Measurements from ENCODE around the gene ATP5F1A.
A peak's percentile ranks its signal among the peaks of the same experiment; 100 is the strongest.

The ATP5F1A gene

DNA sequence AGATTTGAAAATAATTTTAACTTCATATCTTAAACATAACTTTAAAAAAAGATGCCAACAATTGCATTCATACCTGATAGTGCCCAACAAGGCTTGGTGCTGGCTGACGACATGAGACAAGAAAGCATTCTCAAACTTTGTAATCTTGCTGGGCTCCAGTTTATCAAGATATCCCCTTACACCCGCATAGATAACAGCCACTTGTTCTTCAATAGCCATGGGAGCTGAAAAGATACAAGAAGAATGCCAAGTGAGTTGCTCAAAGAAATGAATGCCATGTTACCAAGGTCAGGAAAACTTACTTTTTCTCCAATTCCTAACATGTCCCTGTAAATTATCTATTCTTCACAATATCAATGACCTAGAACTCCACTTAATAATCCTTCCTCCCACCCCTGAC lies 13.7 kb downstream of the ATP5F1A start:
- H3K79me2 ChIP-seq (ENCODE audit: low read length), result peaks cover 1% of the 10 kb centered on the region
- no peak overlapping the region for H3K27ac ChIP-seq (ENCODE audit: low read length)
- H3K4me1 ChIP-seq (ENCODE audit: low read length), result no peaks in the 10 kb centered on the region
- 0 out of 2 replicates have a peak, but pooled peaks cover 3% of the 10 kb centered on the region for H4K20me1 ChIP-seq (ENCODE audit: insufficient read depth, low read length)
- no peaks in the 10 kb centered on the region for H3K27me3 ChIP-seq (ENCODE audit: low read depth, low read length)
- H2AFZ ChIP-seq (ENCODE audit: low read depth, low read length), result no peak overlapping the region
- TF ChIP-seq, protein P1, sequence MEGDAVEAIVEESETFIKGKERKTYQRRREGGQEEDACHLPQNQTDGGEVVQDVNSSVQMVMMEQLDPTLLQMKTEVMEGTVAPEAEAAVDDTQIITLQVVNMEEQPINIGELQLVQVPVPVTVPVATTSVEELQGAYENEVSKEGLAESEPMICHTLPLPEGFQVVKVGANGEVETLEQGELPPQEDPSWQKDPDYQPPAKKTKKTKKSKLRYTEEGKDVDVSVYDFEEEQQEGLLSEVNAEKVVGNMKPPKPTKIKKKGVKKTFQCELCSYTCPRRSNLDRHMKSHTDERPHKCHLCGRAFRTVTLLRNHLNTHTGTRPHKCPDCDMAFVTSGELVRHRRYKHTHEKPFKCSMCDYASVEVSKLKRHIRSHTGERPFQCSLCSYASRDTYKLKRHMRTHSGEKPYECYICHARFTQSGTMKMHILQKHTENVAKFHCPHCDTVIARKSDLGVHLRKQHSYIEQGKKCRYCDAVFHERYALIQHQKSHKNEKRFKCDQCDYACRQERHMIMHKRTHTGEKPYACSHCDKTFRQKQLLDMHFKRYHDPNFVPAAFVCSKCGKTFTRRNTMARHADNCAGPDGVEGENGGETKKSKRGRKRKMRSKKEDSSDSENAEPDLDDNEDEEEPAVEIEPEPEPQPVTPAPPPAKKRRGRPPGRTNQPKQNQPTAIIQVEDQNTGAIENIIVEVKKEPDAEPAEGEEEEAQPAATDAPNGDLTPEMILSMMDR (IDR thresholded peaks at IDR 0.05; ENCODE audit: low read depth, low read length), result no peak
- no peak for TF ChIP-seq EZH2phosphoT487 (IDR thresholded peaks at IDR 0.05; ENCODE audit: low read depth)
- H3K36me3 ChIP-seq (replicated peaks; ENCODE audit: low read depth, low read length), result peaks cover 78% of the 10 kb centered on the region
- H3K4me3 ChIP-seq (ENCODE audit: low read length), result no peak overlapping the region
- H3K9ac ChIP-seq (ENCODE audit: low read length), result no peak overlapping the region
- H3K4me2 ChIP-seq (ENCODE audit: low read length), result no peak overlapping the region
- H3K9me3 ChIP-seq (ENCODE audit: insufficient read depth, low read length), result no peaks in the 10 kb centered on the region

DNA sequence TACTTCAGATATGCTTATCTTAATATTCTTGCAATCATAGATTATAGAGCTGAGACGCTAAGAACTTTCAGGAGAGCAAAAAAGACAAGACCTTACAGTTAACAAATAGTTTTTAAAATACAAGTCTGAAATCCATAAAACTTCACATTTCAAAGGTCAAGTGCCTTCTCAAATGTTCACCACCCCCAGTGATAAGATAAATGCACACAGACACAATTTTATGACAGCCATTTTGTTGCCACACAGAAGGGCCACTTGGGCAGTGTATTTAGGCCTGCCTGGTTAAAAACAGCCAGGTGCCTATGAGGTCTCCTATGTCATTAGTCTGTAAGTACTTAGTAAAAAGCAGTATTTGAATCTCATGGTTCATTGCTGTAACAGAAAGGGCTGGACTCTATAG lies 17.9 kb downstream of the ATP5F1A start:
- Histone ChIP-seq H3K9ac (ENCODE audit: low read length) (no peak overlapping the region), H2AFZ (ENCODE audit: low read depth, low read length) (no peak overlapping the region), H3K9me3 (ENCODE audit: insufficient read depth, low read length) (no peaks in the 10 kb centered on the region), H3K27me3 (ENCODE audit: low read depth, low read length) (no peaks in the 10 kb centered on the region), H3K4me1 (ENCODE audit: low read length) (no peaks in the 10 kb centered on the region), H3K4me3 (ENCODE audit: low read length) (no peak overlapping the region), H3K79me2 (ENCODE audit: low read length) (no peaks in the 10 kb centered on the region), H4K20me1 (ENCODE audit: insufficient read depth, low read length) (0 out of 2 replicates have a peak, but pooled peaks cover 3% of the 10 kb centered on the region), H3K36me3 (replicated peaks; ENCODE audit: low read depth, low read length) (peaks cover 71% of the 10 kb centered on the region), H3K4me2 (ENCODE audit: low read length) (no peak overlapping the region), H3K27ac (ENCODE audit: low read length) (no peak overlapping the region)
- TF ChIP-seq, protein P1 (IDR thresholded peaks at IDR 0.05; ENCODE audit: low read depth, low read length), result no peak
- TF ChIP-seq EZH2phosphoT487 (IDR thresholded peaks at IDR 0.05; ENCODE audit: low read depth), result no peak

DNA sequence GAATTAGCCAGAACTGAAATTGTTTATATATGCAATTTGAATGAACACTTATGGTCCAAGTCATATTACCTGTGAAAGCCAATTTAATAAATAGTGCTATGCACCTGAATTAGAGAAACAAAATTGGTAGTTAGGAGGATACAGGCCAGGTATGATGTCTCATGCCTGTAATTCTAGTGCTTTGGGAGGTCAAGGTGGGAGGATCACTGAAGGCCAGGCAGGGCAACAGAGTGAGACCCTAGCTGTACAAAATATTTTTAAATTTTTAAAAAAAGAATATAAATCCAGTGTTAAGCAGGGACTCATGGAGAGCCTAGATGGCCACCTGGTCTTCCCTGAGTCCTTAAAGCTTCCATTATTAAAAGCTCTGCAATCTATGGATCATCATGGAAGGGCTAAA lies 18.8 kb downstream of the ATP5F1A start:
- 0 out of 2 replicates have a peak, but pooled peaks cover 3% of the 10 kb centered on the region for H4K20me1 ChIP-seq (ENCODE audit: insufficient read depth, low read length)
- peaks cover 63% of the 10 kb centered on the region for H3K36me3 ChIP-seq (replicated peaks; ENCODE audit: low read depth, low read length)

DNA sequence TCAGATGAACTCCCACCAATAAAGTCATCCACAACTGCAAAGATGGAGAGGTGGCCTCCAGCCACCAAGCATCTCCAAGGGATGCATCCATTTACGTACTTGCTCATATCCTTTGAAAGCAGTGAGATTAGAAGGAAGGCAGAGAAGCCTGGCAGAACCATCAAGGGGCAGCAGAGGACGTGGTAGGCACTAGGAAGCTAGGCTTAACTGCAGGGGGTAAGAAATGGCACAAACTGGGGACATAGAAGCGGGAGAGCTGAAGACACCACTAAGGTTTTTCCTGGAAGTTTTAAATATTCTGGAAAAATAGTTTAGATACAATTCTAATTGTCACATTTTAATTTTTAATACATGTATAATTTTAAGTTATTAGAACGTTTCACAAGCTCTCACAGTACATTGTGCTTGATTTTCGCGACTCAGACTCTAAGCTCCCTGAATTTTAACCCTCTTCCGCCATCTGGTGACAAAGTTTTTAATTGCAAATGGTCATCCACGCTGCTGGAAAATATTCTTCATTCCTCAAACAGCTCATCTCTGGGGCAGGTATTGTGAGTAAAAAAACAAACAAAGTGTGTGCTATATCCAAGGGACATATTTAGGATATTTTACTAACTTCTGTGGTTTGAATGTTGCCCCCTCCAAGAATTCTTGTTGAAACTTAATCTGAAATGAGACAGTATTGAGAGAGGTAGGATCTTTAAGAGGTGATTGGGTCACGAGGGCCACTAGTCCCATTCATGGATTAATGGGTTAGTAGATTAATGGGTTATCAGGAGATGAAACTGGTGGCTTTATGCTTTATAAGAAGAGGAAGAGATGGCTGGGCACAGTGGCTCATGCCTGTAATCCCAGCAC lies 24.4 kb downstream of the ATP5F1A start:
- H3K36me3 ChIP-seq (replicated peaks; ENCODE audit: low read depth, low read length), result peaks cover 17% of the 10 kb centered on the region
- peaks cover 10% of the 10 kb centered on the region for H4K20me1 ChIP-seq (ENCODE audit: insufficient read depth, low read length)

More for the DNA sequence above, 18.8 kb downstream of the ATP5F1A start:
- TF ChIP-seq, protein P1 (IDR thresholded peaks at IDR 0.05; ENCODE audit: low read depth, low read length), result no peak
- TF ChIP-seq EZH2phosphoT487 (IDR thresholded peaks at IDR 0.05; ENCODE audit: low read depth), result no peak
- H3K4me1 ChIP-seq (ENCODE audit: low read length), result no peaks in the 10 kb centered on the region
- H3K4me2 ChIP-seq (ENCODE audit: low read length), result no peak overlapping the region
- H2AFZ ChIP-seq (ENCODE audit: low read depth, low read length), result no peak overlapping the region
- H3K27ac ChIP-seq (ENCODE audit: low read length), result no peak overlapping the region
- H3K79me2 ChIP-seq (ENCODE audit: low read length), result no peaks in the 10 kb centered on the region
- no peak overlapping the region for H3K4me3 ChIP-seq (ENCODE audit: low read length)
- no peaks in the 10 kb centered on the region for H3K27me3 ChIP-seq (ENCODE audit: low read depth, low read length)
- H3K9ac ChIP-seq (ENCODE audit: low read length), result no peak overlapping the region
- no peaks in the 10 kb centered on the region for H3K9me3 ChIP-seq (ENCODE audit: insufficient read depth, low read length)

More for the DNA sequence above, 24.4 kb downstream of the ATP5F1A start:
- peaks cover 26% of the 10 kb centered on the region for H3K4me1 ChIP-seq (ENCODE audit: low read length)
- no peak overlapping the region for H3K4me2 ChIP-seq (ENCODE audit: low read length)
- no peaks in the 10 kb centered on the region for H3K9me3 ChIP-seq (ENCODE audit: insufficient read depth, low read length)
- no peaks in the 10 kb centered on the region for H3K27me3 ChIP-seq (ENCODE audit: low read depth, low read length)
- H3K27ac ChIP-seq (ENCODE audit: low read length), result no peak overlapping the region
- no peak for TF ChIP-seq EZH2phosphoT487 (IDR thresholded peaks at IDR 0.05; ENCODE audit: low read depth)
- TF ChIP-seq, protein P1 (IDR thresholded peaks at IDR 0.05; ENCODE audit: low read depth, low read length), result peak; percentile 94
- no peak overlapping the region for H3K4me3 ChIP-seq (ENCODE audit: low read length)
- no peak overlapping the region for H3K9ac ChIP-seq (ENCODE audit: low read length)
- H3K79me2 ChIP-seq (ENCODE audit: low read length), result no peaks in the 10 kb centered on the region
- no peak overlapping the region for H2AFZ ChIP-seq (ENCODE audit: low read depth, low read length)
